HEK293 (cell line): ENCODE results near the gene TRIM3.

Source experiments
- REST ChIP-seq: fragments of 450-650 bp; formaldehyde crosslinking; IDR thresholded peaks from 2 replicates; pipeline ENCODE4 v1.5.1; 2016; ENCODE audit warnings: missing biosample characterization, missing genetic modification characterization
- TF ChIP-seq, protein P1 (sequence below): fragments of 450-650 bp; formaldehyde crosslinking; IDR thresholded peaks from 2 replicates; pipeline ENCODE4 v1.5.1; 2016; ENCODE audit warnings: missing biosample characterization, missing genetic modification characterization

DNA sequence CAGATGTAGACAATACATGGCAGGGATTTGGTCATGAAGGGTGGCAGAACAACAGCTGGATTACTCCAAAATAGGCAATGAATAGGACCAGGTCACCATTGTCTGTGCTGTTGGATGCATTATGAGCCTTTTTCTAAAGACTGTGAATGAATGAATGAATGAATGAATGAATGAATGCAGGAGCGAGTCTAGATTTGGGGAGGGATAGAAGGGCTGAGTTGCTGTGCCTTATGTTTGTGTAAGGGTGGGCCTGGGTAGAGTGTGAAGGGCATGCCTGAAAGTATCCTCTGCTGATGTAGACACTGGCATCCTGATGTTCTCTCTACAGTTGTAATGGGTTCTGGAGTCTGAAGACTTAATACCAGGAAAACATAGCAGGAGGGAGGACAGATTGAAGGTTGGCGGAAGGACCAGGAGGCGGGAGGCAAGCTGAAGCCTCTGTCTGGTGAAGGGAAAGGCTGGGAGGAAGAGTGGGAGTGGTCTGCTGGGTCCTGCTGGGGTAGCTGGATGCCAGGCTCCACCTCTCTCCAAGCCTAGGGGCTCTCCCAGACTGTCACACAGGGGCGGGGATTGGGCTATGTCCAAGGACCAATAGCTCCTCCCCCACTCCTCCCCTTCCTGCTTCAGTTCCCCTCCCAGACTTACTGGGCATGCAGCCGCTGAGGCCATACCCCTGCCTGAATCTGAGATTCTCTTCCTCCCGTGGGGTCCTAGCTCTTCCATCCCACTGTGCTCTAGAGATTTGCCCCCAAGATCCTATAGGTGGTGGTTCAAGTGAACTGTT, 4.8 kb downstream of the TRIM3 start:
- TF ChIP-seq REST (tag by site-specific recombination) = no peak
- TF ChIP-seq, protein P1, sequence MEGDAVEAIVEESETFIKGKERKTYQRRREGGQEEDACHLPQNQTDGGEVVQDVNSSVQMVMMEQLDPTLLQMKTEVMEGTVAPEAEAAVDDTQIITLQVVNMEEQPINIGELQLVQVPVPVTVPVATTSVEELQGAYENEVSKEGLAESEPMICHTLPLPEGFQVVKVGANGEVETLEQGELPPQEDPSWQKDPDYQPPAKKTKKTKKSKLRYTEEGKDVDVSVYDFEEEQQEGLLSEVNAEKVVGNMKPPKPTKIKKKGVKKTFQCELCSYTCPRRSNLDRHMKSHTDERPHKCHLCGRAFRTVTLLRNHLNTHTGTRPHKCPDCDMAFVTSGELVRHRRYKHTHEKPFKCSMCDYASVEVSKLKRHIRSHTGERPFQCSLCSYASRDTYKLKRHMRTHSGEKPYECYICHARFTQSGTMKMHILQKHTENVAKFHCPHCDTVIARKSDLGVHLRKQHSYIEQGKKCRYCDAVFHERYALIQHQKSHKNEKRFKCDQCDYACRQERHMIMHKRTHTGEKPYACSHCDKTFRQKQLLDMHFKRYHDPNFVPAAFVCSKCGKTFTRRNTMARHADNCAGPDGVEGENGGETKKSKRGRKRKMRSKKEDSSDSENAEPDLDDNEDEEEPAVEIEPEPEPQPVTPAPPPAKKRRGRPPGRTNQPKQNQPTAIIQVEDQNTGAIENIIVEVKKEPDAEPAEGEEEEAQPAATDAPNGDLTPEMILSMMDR = no peak
